Stomach (tissue), 4 donors: ENCODE results near the gene CD46.

ENCODE experiments used
- EP300 ChIP-seq: sonication (generic); formaldehyde crosslinking; IDR thresholded peaks from one replicate; pipeline ENCODE4 v1.6.1; 2017; ENCODE audit warnings: antibody characterized with exemption
- POLR2A ChIP-seq, 4 donors: fragments of 450-650 bp; IDR thresholded peaks; one replicate each; pipeline ENCODE4 v1.6.1; 2016; ENCODE audit warnings: antibody characterized with exemption in 4 of 4, control low read depth in 2 of 4, mild to moderate bottlenecking in 1 of 4, moderate library complexity in 1 of 4
- POLR2AphosphoS5 ChIP-seq, 3 donors: sonication (generic); formaldehyde crosslinking; IDR thresholded peaks; one replicate each; pipeline ENCODE4 v1.6.1; 2016; ENCODE audit warnings: antibody characterized with exemption in 3 of 3
- TF ChIP-seq, protein P1 (sequence below), 7 experiments: fragments of 450-650 bp in 4 of 7; fragments of 200-600 bp in 3 of 7; sonication (generic) in 3 of 7; IDR thresholded peaks; one replicate each; pipeline ENCODE4 v1.5.1; 2016 to 2019; ENCODE audit warnings: antibody characterized with exemption in 7 of 7, control low read depth in 2 of 7, mild to moderate bottlenecking in 1 of 7

DNA sequence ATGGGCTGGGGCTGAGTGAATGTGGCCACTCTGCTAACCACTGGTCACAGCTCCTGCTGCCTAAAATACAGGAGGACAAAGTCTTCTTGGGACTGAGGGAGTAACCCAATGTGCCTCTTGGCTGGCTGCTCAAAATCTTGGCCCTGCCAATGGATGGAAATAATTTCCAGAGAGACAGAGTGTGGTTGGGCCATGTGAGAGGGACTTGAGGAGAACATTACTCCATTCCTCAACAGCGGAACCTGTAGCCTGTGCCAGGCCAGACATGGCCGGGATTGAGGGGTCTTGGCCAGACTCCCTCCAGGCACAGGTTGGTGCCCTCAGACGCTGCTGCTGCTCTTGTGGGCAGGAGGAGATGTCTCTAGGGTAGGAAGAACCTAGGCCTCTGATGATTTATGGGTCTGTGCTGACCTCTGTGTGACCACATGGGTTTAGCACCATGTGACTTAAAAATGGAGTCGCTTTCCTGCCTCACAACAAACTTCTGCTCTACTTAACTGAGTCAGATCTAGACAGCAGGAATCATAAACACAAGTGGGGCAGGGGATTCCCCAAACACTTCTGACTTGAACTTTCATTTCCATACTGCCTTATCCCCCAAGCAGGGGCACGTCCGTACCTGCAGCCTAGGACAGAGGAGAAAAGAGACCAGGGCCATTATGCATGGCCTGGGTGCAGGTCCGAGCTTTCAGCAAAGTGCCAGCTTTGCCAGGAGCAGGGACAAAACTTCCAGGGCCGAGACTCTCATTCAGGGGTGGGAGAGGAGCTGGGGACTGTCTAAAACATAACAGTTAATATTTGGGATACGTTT is 79.9 kb downstream of the CD46 start:
- TF ChIP-seq POLR2A (IDR thresholded peaks at IDR 0.05) (no peak), EP300 (no peak), POLR2AphosphoS5 (IDR thresholded peaks at IDR 0.05) (no peak)
- TF ChIP-seq, protein P1, sequence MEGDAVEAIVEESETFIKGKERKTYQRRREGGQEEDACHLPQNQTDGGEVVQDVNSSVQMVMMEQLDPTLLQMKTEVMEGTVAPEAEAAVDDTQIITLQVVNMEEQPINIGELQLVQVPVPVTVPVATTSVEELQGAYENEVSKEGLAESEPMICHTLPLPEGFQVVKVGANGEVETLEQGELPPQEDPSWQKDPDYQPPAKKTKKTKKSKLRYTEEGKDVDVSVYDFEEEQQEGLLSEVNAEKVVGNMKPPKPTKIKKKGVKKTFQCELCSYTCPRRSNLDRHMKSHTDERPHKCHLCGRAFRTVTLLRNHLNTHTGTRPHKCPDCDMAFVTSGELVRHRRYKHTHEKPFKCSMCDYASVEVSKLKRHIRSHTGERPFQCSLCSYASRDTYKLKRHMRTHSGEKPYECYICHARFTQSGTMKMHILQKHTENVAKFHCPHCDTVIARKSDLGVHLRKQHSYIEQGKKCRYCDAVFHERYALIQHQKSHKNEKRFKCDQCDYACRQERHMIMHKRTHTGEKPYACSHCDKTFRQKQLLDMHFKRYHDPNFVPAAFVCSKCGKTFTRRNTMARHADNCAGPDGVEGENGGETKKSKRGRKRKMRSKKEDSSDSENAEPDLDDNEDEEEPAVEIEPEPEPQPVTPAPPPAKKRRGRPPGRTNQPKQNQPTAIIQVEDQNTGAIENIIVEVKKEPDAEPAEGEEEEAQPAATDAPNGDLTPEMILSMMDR (IDR thresholded peaks at IDR 0.05), result no peak
